ENCODE data around the gene PHF21A. TPM values are rescaled to one million over a fixed set of nuclear protein-coding genes. Genes with fewer than 3 reads are reported as not detected.

PHF21A gene
- total and polyA plus RNA-seq, 2 of the 13 experiments (the other 11 are each of a cell fraction or from before 2014, with no cell fraction given): 4.1 to 34.6 TPM

DNA sequence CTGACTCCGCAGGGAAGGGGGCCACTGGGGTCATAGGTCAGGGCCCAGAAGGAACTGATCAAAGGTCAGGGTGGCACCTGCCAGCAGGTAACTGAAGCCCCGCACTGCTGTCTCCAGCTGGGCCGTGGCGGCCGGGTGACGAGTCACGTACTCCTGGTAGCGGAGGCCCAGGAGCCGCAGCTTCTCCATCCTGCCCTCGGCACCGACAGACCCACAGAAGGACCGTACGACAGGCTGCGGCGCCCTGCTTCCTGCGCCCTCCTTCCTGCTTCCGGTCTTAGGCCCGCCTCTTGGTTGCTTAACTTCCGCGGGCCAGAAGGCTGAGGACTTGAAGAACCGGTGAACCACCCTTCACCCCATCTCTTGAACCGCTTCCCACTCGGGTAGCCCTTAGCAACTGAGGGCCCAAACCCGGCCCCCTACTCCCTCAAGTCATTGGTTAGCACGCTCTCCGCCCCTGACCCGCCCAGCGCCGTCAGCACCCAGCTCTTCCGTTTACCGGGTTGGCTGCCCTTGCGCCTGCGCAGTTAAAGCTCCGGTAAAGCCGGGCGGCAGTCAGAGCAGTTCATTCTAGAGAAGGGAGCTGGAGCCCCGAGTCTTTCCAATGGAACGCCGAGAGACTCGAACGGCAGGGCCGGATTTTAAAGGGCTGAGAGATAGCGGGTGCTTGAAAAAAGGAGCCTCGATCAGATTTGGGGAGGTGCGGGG, 203.5 kb downstream of the PHF21A start, which contains the start of gene PEX16 (continued):
- TF ChIP-seq, protein P1, sequence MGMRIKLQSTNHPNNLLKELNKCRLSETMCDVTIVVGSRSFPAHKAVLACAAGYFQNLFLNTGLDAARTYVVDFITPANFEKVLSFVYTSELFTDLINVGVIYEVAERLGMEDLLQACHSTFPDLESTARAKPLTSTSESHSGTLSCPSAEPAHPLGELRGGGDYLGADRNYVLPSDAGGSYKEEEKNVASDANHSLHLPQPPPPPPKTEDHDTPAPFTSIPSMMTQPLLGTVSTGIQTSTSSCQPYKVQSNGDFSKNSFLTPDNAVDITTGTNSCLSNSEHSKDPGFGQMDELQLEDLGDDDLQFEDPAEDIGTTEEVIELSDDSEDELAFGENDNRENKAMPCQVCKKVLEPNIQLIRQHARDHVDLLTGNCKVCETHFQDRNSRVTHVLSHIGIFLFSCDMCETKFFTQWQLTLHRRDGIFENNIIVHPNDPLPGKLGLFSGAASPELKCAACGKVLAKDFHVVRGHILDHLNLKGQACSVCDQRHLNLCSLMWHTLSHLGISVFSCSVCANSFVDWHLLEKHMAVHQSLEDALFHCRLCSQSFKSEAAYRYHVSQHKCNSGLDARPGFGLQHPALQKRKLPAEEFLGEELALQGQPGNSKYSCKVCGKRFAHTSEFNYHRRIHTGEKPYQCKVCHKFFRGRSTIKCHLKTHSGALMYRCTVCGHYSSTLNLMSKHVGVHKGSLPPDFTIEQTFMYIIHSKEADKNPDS (CRISPR knock-in tag; IDR thresholded peaks at IDR 0.05): no peak
- TF ChIP-seq GTF2F1 (IDR thresholded peaks at IDR 0.05; ENCODE audit: low read length) (no peak), CEBPB (IDR thresholded peaks at IDR 0.05; ENCODE audit: borderline replicate concordance, low read depth, low read length) (peak; percentile 95), RXRB (CRISPR knock-in tag; IDR thresholded peaks at IDR 0.05; ENCODE audit: borderline replicate concordance) (no peak), MED8 (CRISPR knock-in tag; IDR thresholded peaks at IDR 0.05; ENCODE audit: insufficient replicate concordance) (no peak), RFXANK (CRISPR knock-in tag; IDR thresholded peaks at IDR 0.05) (no peak), TFDP2 (CRISPR knock-in tag; IDR thresholded peaks at IDR 0.05) (peak; percentile 60; the same call in 1 of the 2 replicates), FOXP1 (IDR thresholded peaks at IDR 0.05) (no peak), FOXP1 (CRISPR knock-in tag; IDR thresholded peaks at IDR 0.05) (no peak), CHD2 (IDR thresholded peaks at IDR 0.05; ENCODE audit: low read depth, low read length) (no peak), ZNF546 (CRISPR knock-in tag; conservative IDR thresholded peaks at IDR 0.05) (peak; percentile 27), SRF (IDR thresholded peaks at IDR 0.05; ENCODE audit: low read depth, low read length) (peak; percentile 96), MAFK (conservative IDR thresholded peaks at IDR 0.05 in 1 of 2, IDR thresholded peaks at IDR 0.05 in 1 of 2; ENCODE audit: low read length in 2 of 2) (no peak), MTA1 (CRISPR knock-in tag; IDR thresholded peaks at IDR 0.05; ENCODE audit: borderline replicate concordance) (peak; percentile 56; the same call in 1 of the 2 replicates), ZNF234 (CRISPR knock-in tag; conservative IDR thresholded peaks at IDR 0.05) (no peak), ATM (IDR thresholded peaks at IDR 0.05; ENCODE audit: borderline replicate concordance) (no peak), TOPORS (CRISPR knock-in tag; IDR thresholded peaks at IDR 0.05) (no peak), CBX2 (IDR thresholded peaks at IDR 0.05; ENCODE audit: low read depth, low read length) (no peak), CBX2 (CRISPR knock-in tag; IDR thresholded peaks at IDR 0.05; ENCODE audit: low read depth) (no peak), RCOR2 (CRISPR knock-in tag; IDR thresholded peaks at IDR 0.05) (no peak), HNRNPLL (IDR thresholded peaks at IDR 0.05; ENCODE audit: low read depth, low read length, poor library complexity, severe bottlenecking) (peak; percentile 24), PLSCR1 (CRISPR knock-in tag; IDR thresholded peaks at IDR 0.05; ENCODE audit: borderline replicate concordance) (no peak), ZNF564 (CRISPR knock-in tag; IDR thresholded peaks at IDR 0.05) (no peak), HMG20B (CRISPR knock-in tag; conservative IDR thresholded peaks at IDR 0.05) (no peak), ZNF143 (CRISPR knock-in tag; IDR thresholded peaks at IDR 0.05) (no peak), ZNF770 (CRISPR knock-in tag; IDR thresholded peaks at IDR 0.05) (no peak), ZNF713 (CRISPR knock-in tag; IDR thresholded peaks at IDR 0.05) (no peak)
